Vagina (tissue), 2 donors: ENCODE data around the gene CRYBA4.

Source experiments
- POLR2AphosphoS5 ChIP-seq, 2 donors: sonication (generic); formaldehyde crosslinking; IDR thresholded peaks; one replicate each; pipeline ENCODE4 v1.9.0; 2017; ENCODE audit warnings: antibody characterized with exemption in 2 of 2, mild to moderate bottlenecking in 2 of 2, low read depth in 1 of 2; ENCODE audit not compliant: insufficient read depth in 1 of 2
- TF ChIP-seq, protein P1 (sequence below), 3 experiments: fragments of 450-650 bp in 2 of 3; fragments of 200-600 bp in 1 of 3; sonication (generic) in 1 of 3; IDR thresholded peaks; one replicate each; pipeline ENCODE4 v1.5.1; 2017 to 2019; ENCODE audit warnings: antibody characterized with exemption in 3 of 3, mild to moderate bottlenecking in 2 of 3, moderate library complexity in 2 of 3

DNA sequence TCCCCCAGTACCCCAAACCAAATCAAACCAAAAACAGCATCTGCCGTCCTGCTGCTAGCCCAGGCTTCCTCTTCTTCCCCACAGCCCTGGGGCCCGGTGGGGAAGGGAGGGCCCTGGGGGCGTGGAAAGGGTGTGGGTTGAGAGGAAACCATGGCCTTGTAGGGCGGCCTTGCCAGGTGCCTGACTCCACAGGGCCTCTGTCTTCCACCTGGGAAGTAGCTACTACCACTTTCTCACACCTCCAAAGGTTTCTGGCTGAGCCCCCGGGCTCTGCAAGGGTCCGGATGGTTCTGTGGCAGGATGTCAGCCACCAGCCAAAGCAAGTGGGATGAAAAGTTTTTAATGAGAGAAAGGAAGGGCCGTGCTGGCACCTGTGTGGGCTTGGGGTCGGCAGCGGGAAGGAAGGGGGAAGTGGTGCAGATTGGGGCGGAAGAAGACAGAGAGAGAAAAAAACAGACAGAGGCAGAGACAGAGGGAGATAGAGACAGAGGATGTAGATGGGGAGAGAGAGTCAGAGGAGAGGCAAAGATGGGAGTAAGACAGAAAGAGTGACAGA lies 42.4 kb upstream of the CRYBA4 start:
- TF ChIP-seq, protein P1, sequence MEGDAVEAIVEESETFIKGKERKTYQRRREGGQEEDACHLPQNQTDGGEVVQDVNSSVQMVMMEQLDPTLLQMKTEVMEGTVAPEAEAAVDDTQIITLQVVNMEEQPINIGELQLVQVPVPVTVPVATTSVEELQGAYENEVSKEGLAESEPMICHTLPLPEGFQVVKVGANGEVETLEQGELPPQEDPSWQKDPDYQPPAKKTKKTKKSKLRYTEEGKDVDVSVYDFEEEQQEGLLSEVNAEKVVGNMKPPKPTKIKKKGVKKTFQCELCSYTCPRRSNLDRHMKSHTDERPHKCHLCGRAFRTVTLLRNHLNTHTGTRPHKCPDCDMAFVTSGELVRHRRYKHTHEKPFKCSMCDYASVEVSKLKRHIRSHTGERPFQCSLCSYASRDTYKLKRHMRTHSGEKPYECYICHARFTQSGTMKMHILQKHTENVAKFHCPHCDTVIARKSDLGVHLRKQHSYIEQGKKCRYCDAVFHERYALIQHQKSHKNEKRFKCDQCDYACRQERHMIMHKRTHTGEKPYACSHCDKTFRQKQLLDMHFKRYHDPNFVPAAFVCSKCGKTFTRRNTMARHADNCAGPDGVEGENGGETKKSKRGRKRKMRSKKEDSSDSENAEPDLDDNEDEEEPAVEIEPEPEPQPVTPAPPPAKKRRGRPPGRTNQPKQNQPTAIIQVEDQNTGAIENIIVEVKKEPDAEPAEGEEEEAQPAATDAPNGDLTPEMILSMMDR (IDR thresholded peaks at IDR 0.05) = no peak
- peak in 1 of 2 donors; percentile 13 for TF ChIP-seq POLR2AphosphoS5 (IDR thresholded peaks at IDR 0.05; ENCODE audit: insufficient read depth in 1 of 2, low read depth in 1 of 2)
